Glomerular endothelial cell (primary cell): ENCODE results near the gene CYP4V2. TPM values are rescaled to one million over a fixed set of nuclear protein-coding genes. Genes with fewer than 3 reads are reported as not detected.

Experiments used
- DNase-seq: peaks from one replicate; pipeline ENCODE4 v3.0.0-alpha.2; 2011; ENCODE audit warnings: low read depth, low spot score; ENCODE audit errors: extremely low read depth
- total RNA-seq: library from RNA; depleted of rRNA; stranded (reverse); fragments of >200 nt; gene quantifications from 2 replicates; pipeline ENCODE4 v1.2.3, GENCODE V29; 2015

CYP4V2 gene
- total RNA-seq = 6.7 and 13.8 TPM in 2 replicates

DNA sequence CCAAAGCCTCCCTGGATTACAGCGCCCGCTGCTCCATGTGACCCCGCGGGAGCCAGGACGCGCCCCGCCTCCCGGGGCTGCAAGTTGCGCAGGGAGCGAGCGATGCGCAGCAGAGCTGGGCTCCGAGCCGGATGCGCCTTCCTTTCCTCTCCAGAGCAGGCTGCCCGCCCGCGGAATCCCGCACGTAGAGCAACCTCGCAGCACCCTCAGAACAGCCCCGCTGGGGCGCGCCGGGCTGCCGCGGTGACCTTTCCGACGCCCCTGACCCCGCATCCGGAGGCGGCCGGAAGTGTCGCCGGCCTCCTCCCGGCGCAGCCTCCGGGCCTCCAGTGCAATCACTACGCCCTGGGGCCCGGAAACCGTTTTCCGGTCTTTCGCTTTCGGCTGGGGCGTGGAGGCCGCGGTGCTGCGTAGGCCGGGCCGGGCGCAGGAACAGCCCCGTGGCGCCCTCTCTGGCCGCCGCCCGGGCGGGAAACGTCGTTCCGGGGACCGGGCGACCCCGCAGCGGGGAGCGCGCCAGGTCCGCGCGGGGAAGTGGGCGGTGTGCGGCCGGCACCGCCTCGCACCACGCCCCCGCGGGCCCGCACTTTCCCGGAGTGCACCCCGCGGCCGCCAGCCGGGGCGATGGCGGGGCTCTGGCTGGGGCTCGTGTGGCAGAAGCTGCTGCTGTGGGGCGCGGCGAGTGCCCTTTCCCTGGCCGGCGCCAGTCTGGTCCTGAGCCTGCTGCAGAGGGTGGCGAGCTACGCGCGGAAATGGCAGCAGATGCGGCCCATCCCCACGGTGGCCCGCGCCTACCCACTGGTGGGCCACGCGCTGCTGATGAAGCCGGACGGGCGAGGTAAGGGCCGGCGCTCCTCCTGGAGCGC, at the start of gene CYP4V2:
CYP4V2 (plus strand) TSS at position 368 of the 866 bp plus-strand sequence; CDS start at position 625, 257 bp downstream.
- no peak for DNase-seq

DNA sequence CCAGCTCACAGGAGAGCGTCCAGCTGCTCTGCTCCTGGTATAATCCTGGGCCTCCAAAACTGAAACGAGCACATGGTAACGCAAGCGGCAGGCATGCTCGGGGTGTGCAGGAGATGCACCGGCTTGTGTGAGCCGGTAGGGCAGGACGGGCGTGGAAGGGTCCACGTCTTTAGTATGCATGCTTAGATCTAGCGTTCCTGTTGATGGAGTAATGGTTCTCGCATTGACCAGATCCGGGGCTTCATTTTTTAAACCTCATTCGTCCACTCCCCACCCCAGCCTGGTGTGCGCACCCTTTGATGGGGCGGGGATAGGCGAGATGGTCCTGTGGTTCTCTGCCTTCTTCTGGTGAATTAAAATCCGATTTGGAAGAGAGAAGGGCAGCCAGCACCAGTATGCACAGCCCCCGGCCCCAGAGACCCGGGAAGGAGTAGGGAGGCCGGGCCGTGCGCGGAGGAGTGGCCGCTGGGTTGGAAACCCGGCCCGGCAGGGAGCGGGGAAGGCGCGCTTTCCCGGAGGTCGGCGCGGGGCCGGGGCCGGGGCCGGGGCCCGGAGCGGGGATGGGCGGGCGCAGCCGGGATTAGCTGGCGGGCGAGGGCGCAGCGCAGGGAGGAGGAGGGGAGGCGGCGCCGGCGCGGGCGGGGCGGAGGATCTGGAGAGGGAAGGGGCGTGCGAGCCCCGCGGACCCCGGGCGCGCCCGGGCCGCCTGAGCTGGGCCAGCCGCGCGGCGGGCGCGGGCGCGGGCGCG, 47.0 kb upstream of the CYP4V2 start:
- DNase-seq = no peak

DNA sequence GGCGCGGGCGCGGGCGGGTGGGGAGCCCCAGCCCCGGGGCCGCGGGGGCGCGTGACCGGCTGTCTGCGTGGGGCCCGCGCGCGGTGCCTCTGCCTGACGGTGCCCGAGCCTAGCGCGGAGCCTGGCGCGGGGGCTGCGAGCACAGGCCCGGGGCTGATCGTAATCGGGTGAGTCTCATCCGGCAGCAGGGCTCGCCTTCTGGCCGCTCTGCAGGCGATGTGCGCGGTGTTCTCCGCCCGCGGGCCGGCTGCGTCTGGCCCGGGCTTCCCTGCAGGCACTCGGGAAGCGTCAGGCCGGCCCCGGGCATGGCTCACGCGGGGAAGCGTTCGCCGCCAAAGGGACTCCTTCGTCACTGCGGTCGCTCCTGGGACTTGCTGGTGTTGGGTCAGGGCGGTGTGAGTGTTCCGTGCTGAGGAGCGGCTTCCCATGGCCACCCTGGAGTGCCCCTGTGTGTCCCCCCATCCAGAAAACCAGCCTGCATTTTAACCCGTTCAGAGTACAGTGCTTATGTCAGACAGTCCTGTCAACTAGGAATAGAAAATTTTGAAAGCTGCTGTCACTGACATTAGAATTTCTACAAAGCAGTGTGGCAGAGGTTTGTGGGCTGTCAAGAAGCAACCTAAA, 46.3 kb upstream of the CYP4V2 start:
- DNase-seq = no peak

DNA sequence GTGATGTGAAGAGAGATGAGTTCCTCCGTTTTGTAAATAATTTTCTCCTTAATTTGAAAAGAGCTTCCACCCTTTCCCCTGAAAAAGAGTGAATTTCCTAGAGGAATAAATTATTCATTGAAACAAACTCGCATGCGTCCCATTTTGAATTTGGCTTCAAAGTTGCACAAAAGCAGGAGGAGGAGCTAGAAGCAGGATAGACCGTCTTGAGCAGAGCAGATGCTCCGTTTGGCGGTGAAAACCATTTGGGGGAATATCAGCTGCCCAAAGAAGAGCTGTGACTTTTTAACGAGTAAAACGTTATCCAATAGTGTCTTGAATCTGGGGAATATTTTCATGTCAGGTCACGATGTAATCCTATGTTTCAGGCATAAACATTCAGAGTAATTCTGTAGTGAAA, 44.9 kb upstream of the CYP4V2 start:
- no peak for DNase-seq

DNA sequence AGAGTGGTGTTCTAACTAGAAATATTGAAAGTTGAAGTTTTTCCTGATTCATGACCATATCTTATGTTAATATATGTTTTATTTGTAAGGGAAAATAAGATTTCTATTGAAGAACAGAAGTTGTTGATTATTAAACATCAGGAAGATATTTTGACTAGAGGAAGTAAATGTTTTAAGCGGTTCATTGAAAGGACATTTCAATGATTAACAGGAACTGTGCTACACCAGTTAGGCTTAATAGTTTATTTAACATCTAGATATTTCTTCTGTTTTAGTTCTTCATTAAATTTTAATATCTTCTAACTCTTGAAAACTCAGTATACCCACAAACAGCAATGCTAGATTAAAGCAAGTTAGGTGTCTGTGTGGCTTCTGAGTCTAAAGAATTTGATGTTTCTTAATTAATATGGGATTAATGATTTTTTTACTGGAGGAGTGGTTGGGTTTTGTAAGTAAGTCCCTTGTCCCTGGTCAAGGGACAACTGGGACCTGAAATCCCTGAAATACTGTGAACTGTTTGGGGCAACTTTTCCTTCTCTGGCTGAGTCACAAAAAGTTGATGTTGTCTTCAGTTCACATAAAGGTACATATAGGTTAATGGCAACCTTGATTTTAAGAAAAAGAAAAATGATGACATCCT, 42.9 kb upstream of the CYP4V2 start:
- no peak for DNase-seq

DNA sequence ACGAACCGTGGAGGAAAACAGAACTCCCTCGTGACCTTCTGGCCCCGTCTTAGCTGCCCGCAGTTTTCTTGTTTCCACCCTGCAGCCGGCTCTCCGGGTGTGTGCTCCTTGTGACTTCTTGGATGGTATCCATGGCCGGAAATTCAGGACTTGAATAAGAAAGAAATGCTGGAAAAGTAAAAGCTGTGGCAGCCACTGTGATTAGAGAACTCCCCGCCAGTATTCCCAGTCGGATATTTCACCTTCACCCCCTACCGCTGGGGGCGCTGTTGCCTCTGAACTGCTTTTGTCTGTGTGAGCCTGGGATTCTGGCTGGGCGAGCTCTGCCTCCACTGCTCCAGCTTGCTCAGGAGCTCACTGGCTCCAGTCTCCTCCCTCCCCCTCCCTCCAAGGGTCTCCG, 41.5 kb upstream of the CYP4V2 start:
- DNase-seq = peak; percentile 10

DNA sequence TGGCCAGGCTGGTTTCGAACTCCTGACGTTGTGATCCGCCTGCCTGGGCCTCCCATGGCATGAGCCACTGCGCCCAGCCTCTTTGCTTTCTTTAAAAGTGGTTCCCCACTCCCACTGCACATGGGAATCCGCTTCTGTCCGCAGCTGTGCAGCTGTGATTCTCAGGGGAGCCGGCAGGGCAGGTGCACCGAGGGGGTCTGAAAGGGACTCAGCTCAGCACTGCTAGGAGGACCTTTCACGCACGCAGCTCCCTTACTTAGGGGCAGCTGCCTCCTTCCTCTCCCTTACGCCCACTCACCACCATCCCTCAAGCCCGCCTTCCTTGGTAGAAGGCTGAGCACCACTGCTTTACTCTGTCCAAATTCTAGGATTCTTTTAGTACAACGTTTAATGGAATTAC, 40.4 kb upstream of the CYP4V2 start:
- DNase-seq = no peak

DNA sequence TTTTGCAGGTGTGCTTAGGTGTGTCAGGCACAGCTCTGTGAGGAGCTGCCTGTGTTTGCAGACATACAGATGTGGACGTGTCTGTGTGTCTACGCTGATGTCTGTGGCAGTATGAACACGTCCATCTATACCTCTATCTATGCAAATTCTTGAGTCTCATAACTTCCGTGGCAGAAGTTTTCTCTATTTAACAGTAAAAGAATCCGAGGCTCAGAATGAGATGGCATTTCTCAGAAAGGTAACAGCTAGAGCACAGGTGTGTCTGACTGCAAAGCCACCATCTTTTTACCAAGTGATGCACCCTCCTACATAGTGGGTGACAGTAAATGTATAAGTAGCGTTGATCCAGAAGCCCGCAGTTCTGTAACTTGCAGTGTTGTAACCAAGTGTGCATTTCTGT, 39.9 kb upstream of the CYP4V2 start:
- no peak for DNase-seq

DNA sequence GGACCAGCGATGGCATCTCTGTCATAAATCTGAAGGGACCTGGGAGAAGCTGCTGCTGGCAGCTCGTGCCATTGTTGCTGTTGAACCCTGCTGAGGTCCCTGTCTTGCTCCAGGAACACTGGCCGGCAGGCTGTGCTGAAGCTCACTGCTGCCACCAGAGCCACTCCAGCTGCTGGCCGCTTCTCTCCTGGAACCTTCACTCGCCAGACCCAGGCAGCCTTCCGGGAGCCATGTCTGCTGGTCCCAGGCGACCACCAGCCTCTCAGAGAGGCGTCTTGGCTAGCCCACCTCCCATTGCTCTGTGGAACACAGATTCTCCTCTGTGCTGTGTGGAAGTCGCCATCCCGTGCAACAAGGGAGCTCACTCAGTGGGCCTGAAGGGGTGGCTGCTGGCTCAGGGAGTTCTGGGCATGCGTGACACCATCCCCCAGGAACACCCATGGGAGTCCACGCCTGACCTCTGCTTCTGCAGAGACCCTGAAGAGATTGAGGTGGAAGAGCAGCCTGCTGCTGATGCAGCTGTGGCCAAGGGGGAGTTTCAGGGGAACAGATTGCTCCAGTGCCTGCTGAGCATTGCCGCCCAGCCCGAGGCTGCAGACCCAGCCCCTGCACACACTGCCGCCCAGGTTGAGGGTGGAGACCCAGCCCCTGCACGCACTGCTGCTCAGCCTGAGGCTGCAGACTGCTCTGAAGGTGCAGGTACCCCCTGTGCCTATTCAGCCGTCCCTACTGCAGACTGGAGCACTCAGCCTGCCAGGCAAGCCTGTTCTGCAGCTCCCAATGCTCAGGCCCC, 33.1 kb upstream of the CYP4V2 start:
- no peak for DNase-seq

DNA sequence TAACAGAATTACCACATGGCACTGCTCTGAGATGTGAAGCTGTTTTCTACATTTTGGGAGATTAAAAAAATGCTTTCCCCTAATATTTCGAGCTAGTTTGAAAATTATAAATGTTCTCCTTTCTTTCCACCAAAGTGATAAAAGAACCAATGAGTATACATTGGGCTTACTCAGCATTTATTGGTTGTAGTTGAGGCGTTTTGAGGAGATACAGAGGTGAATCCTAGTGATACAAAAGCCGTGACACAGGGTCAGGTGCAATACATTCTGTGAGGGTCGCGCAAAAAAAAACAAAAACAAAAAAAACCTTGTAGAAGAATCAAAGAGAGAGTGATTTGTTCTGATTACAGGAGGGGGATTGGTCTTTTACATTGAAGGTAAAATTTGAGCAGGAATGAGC, 32.4 kb upstream of the CYP4V2 start:
- DNase-seq = no peak

DNA sequence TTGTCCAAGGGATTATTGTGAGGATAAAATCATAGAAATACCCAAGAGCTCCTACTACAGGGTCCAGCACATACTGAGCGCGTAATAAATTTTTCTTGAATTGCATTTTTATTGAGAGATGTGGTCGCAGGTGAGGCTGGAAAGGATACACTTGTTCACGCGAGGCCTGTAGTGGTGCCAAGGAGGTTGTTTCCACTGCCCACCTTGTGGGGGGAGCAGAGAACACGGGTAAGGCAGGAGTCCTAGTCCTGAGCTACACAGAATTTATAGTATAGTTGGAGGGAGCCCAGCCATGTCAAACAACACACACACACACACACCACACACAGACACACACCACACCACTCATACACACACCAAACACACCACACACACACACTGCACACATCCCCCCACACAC, 31.8 kb upstream of the CYP4V2 start:
- no peak for DNase-seq

DNA sequence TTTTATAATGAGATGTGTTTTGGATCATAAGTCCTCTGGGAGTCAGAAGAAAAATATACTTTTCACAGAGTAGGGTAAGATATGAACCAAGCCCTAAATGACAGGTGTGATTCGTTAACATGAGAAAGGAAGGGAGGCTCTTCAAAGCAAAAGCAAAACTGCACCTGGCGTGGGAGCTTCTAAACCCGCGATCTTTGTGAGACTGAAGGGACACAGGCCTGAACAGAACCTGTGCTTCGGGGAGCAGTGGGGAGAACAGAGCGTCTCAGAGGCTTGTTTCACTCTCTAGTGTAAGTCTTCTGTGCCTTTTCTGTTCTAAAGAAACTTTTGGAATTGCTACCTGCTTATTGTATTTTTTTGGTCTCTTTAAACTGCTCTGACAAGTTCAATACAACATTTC, 30.2 kb upstream of the CYP4V2 start:
- no peak for DNase-seq

DNA sequence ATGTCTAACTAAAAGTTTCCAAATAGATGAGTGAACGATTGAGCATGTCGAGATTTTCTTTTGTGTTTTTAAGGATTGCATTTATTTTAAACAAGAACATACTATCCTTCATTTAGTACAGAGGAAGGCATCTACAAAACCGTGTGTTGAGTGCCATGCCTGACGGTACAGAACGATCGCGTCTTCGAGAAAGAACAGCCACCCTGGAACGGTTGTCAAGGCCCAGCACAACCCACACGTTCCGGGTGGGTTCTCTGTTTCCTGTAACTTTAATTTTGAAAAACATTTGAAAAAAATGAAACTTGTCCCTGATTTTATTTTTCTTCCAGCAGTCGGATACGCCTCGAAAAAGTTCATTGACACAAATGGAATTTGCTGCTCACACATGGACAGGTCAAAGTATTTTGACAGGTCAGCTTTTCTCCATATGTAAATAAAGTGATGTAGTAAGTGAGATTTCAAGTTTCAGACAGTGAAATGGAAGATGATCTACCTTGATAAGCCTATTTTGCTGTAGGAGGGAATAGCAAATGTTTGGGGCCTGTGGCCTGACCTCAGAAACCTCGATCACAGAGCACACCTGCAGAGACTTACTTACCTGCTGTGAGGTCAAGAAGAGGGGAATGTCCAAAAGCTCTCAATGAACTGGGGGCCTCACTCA, 24.4 kb upstream of the CYP4V2 start:
- no peak for DNase-seq

DNA sequence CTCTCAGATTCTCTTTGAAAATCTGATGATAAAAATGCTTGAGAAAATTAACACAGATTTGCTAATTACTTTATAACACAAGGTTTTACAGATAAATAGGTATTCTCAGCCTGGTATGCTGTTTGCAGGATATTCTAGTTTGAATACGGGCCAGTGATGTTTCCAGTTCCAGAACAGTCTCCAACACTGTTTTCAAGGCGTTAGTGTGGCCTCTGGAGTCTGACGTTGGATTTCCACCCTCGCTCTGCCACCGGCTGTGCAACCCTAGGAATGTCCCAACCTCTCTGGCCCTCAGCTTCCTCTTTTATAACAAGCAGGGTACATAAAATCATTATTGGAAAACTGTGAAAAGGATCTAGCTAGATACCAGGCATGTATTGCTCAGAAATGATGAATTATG, 23.8 kb upstream of the CYP4V2 start:
- DNase-seq = no peak

DNA sequence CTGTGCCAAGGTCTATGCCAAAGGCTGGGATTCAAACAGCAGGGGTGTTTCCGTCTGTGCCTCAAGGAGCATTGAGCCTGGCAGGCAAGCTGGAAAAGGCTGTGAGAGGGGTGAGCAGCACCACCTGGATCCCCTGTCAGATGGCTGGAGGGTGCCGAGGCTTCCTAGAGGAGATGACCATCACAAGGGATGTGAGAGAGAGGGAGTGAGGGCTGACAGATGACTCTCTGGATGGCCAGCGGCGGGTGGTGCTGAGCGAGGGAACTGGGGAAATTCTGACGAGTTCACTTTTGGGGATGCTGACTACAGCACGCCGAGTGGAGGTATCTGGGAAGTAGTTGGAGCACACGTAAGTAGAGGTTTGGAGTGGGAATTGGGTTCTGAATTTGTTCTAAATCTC, 22.6 kb upstream of the CYP4V2 start:
- no peak for DNase-seq

DNA sequence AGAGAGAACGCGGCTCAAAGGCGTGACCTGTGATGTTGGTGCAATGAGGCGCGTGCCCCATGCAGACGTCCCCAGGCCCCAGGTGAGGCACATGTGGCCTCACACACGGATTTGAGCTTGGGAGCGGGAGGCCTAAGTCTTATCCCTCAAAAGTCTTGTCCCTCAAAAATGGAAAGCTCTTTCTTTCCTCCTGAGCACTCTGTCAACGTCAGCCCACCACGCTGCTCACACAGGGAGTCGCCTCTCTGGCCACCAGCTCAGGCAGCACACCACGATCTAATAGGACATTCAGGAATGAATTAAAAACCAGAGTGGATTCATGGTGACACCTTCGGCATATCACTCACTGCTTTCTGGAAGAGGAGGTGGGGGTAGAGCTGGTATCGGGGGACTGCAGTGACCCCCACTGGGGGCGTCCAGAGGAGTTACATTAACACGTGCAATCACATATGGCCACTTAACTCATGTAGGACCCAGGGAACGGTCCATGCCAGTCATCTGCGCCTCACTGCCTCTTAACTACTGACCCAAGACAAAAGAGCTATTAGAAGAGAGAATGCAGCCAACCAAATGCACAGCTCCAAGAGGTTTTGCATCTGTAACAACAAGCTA, 21.9 kb upstream of the CYP4V2 start:
- no peak for DNase-seq

DNA sequence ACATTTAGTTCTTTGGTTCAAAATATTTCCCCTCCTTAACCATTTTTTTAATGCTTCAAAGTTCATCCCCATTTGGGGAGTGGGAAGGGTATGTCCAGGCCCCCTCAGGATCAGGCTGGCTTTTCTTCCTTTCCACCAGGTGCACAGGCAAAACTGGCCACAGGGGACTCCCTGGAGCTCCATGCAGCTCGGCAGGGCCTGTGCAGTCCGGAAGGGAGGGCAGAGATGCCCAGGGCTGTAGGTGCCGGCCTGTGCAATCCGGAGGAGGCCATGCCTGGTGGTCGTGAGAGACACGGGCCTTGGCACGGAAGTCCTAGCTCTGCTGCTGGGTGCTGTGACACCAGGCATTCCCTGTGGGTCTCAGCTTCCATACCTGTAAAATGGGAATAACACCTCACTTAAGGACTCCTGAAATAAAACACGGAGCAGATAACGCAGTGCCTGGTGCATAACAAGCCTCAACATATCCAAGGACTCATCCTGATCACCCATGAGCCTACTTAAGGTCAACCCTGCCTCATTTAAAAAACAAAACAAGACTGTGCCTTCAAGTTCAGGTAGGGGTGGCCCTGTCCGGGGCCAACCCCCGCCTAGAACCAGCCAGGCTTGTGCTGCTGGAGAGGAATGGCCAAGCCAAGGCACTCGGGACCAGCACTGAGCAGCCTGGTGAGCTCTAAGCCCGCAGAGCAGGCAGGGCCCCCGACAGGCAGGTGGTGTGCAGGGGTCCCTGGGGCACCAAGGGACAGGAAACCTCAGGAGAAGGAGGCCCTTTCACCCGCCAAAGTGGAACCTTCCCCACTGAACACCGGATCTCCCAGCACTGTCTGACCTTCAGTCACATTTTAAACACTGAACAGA, 21.2 kb upstream of the CYP4V2 start:
- no peak for DNase-seq

DNA sequence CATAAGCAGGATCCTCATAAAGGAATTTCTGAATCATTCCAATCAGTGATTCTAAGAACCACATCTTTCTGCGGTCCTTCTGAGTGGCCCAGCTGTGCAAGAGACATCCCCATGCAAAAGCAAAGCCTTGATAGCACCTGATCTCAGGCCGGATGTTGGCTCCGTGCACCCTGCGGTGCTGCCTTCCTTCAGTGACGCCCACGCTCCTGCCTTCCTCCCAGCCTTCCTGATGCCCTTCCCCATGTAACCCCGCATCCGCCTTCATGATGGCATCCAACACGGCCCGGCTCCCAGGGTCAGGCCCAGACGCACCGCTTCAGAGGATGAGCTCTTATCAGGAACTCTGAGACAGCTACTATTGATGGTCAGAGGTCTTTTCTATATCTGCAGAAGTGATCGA, 20.4 kb upstream of the CYP4V2 start:
- no peak for DNase-seq

DNA sequence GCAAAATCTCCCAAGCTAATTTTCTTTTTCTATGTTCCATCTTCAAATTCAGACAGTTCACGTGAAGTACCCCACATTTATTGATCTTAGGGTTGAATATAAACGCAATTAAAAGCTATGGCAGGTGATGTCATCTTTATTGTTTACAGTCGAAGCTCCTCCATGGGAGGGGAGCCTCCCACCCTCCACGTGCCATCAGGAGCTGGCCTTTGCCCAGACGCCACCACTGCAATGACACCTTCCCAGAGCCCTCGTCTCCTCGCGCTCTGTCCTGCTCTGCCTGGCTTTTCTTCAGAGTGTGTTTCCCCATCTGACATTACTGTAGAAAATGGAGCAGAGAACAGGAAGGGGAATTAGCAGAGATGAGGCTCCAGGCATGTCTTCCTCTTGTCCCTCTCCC, 18.8 kb upstream of the CYP4V2 start:
- DNase-seq = no peak
